ENCODE results near the gene MAP3K12.
"Not testable (repeated sequence)": the region's sequence is repeated elsewhere in the genome, so short reads cannot be mapped to it uniquely, and the experiment has no call there.

DNA sequence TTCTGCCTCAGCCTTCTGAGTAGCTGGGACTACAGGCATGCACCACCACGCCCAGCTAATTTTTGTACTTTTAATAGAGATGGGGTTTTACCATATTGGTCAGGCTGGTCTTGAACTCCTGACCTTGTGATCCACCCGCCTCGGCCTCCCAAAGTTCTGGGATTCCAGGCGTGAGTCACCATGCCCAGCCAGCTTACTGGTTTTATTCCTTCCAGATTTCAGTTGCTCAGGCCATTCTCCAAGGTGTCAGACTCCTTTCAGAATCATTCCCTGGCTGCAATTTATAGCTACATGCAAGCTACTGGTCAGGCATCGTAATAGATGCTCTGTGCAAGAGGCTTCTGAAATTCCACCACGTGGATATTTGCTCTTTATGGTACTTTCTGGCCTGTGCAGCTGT lies 17.8 kb downstream of the MAP3K12 start:
- TF ChIP-seq, protein P1, sequence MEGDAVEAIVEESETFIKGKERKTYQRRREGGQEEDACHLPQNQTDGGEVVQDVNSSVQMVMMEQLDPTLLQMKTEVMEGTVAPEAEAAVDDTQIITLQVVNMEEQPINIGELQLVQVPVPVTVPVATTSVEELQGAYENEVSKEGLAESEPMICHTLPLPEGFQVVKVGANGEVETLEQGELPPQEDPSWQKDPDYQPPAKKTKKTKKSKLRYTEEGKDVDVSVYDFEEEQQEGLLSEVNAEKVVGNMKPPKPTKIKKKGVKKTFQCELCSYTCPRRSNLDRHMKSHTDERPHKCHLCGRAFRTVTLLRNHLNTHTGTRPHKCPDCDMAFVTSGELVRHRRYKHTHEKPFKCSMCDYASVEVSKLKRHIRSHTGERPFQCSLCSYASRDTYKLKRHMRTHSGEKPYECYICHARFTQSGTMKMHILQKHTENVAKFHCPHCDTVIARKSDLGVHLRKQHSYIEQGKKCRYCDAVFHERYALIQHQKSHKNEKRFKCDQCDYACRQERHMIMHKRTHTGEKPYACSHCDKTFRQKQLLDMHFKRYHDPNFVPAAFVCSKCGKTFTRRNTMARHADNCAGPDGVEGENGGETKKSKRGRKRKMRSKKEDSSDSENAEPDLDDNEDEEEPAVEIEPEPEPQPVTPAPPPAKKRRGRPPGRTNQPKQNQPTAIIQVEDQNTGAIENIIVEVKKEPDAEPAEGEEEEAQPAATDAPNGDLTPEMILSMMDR (IDR thresholded peaks at IDR 0.05), result not testable (repeated sequence)
- TF ChIP-seq POLR2A (IDR thresholded peaks at IDR 0.05), result not testable (repeated sequence)

All from suprapubic skin (tissue), 3 donors.